ENCODE results near the gene BMP10.

The BMP10 gene

GRCh38 chr2:68834737-68835376 is 36.3 kb downstream of the BMP10 start:
- Histone ChIP-seq H3K4me1 (ENCODE audit: control insufficient read depth, insufficient read depth, low read length) (no peaks in the 10 kb centered on the region), H3K27me3 (ENCODE audit: control insufficient read depth, insufficient read depth, low read length) (no peaks in the 10 kb centered on the region), H3K36me3 (ENCODE audit: control insufficient read depth, insufficient read depth, low read length) (no peaks in the 10 kb centered on the region), H3K4me3 (ENCODE audit: low read depth, low read length) (no peak overlapping the region), H3K27ac (ENCODE audit: low read depth, low read length) (no peak overlapping the region), H3K9ac (ENCODE audit: low read depth, low read length) (no peak overlapping the region), H3K9me3 (ENCODE audit: control insufficient read depth, insufficient read depth, low read length) (no peaks in the 10 kb centered on the region)

GRCh38 chr2:68833162-68833561 is 38.0 kb downstream of the BMP10 start:
- H3K27me3 ChIP-seq (ENCODE audit: control insufficient read depth, insufficient read depth, low read length): no peaks in the 10 kb centered on the region
- no peak overlapping the region for H3K9ac ChIP-seq (ENCODE audit: low read depth, low read length)
- H3K9me3 ChIP-seq (ENCODE audit: control insufficient read depth, insufficient read depth, low read length): no peaks in the 10 kb centered on the region
- H3K36me3 ChIP-seq (ENCODE audit: control insufficient read depth, insufficient read depth, low read length): no peaks in the 10 kb centered on the region
- H3K4me1 ChIP-seq (ENCODE audit: control insufficient read depth, insufficient read depth, low read length): peaks cover 7% of the 10 kb centered on the region; the same call in 1 of the 2 replicates
- no peak overlapping the region for H3K27ac ChIP-seq (ENCODE audit: low read depth, low read length)
- no peak overlapping the region for H3K4me3 ChIP-seq (ENCODE audit: low read depth, low read length)

- peaks cover 7% of the 10 kb centered on the region; the same call in 1 of the 2 replicates for H3K4me1 ChIP-seq (ENCODE audit: control insufficient read depth, insufficient read depth, low read length)
- no peaks in the 10 kb centered on the region for H3K27me3 ChIP-seq (ENCODE audit: control insufficient read depth, insufficient read depth, low read length)
- no peak overlapping the region for H3K9ac ChIP-seq (ENCODE audit: low read depth, low read length)
- H3K9me3 ChIP-seq (ENCODE audit: control insufficient read depth, insufficient read depth, low read length): no peaks in the 10 kb centered on the region
- H3K27ac ChIP-seq (ENCODE audit: low read depth, low read length): no peak overlapping the region
- no peaks in the 10 kb centered on the region for H3K36me3 ChIP-seq (ENCODE audit: control insufficient read depth, insufficient read depth, low read length)
- H3K4me3 ChIP-seq (ENCODE audit: low read depth, low read length): no peak overlapping the region
Observed at GRCh38 chr2:68832233-68832869, 38.8 kb downstream of the BMP10 start.

- no peaks in the 10 kb centered on the region for H3K9me3 ChIP-seq (ENCODE audit: control insufficient read depth, insufficient read depth, low read length)
- H3K9ac ChIP-seq (ENCODE audit: low read depth, low read length): no peak overlapping the region
- no peaks in the 10 kb centered on the region for H3K27me3 ChIP-seq (ENCODE audit: control insufficient read depth, insufficient read depth, low read length)
- no peaks in the 10 kb centered on the region for H3K36me3 ChIP-seq (ENCODE audit: control insufficient read depth, insufficient read depth, low read length)
- H3K4me3 ChIP-seq (ENCODE audit: low read depth, low read length): no peak overlapping the region
- peaks cover 7% of the 10 kb centered on the region; the same call in 1 of the 2 replicates for H3K4me1 ChIP-seq (ENCODE audit: control insufficient read depth, insufficient read depth, low read length)
- H3K27ac ChIP-seq (ENCODE audit: low read depth, low read length): no peak overlapping the region
Observed at GRCh38 chr2:68831686-68832232, 39.4 kb downstream of the BMP10 start.

- Histone ChIP-seq H3K9ac (ENCODE audit: low read depth, low read length) (no peak overlapping the region), H3K4me1 (ENCODE audit: control insufficient read depth, insufficient read depth, low read length) (peaks cover 7% of the 10 kb centered on the region; the same call in 1 of the 2 replicates), H3K4me3 (ENCODE audit: low read depth, low read length) (no peak overlapping the region), H3K36me3 (ENCODE audit: control insufficient read depth, insufficient read depth, low read length) (no peaks in the 10 kb centered on the region), H3K27me3 (ENCODE audit: control insufficient read depth, insufficient read depth, low read length) (no peaks in the 10 kb centered on the region), H3K9me3 (ENCODE audit: control insufficient read depth, insufficient read depth, low read length) (no peaks in the 10 kb centered on the region), H3K27ac (ENCODE audit: low read depth, low read length) (no peak overlapping the region)
Observed at GRCh38 chr2:68829749-68830148, 41.4 kb downstream of the BMP10 start.

GRCh38 chr2:68828887-68829708 is 42.1 kb downstream of the BMP10 start:
- Histone ChIP-seq H3K27me3 (ENCODE audit: control insufficient read depth, insufficient read depth, low read length) (no peaks in the 10 kb centered on the region), H3K4me1 (ENCODE audit: control insufficient read depth, insufficient read depth, low read length) (peaks cover 7% of the 10 kb centered on the region; the same call in 1 of the 2 replicates), H3K27ac (ENCODE audit: low read depth, low read length) (no peak overlapping the region), H3K36me3 (ENCODE audit: control insufficient read depth, insufficient read depth, low read length) (no peaks in the 10 kb centered on the region), H3K4me3 (ENCODE audit: low read depth, low read length) (no peak overlapping the region), H3K9me3 (ENCODE audit: control insufficient read depth, insufficient read depth, low read length) (no peaks in the 10 kb centered on the region), H3K9ac (ENCODE audit: low read depth, low read length) (no peak overlapping the region)

- Histone ChIP-seq H3K27ac (ENCODE audit: low read depth, low read length) (no peak overlapping the region), H3K36me3 (ENCODE audit: control insufficient read depth, insufficient read depth, low read length) (no peaks in the 10 kb centered on the region), H3K9me3 (ENCODE audit: control insufficient read depth, insufficient read depth, low read length) (no peaks in the 10 kb centered on the region), H3K4me3 (ENCODE audit: low read depth, low read length) (no peak overlapping the region), H3K27me3 (ENCODE audit: control insufficient read depth, insufficient read depth, low read length) (no peaks in the 10 kb centered on the region), H3K4me1 (ENCODE audit: control insufficient read depth, insufficient read depth, low read length) (peaks cover 7% of the 10 kb centered on the region; the same call in 1 of the 2 replicates), H3K9ac (ENCODE audit: low read depth, low read length) (no peak overlapping the region)
Observed at GRCh38 chr2:68827666-68828065, 43.5 kb downstream of the BMP10 start.

GRCh38 chr2:68825866-68826265 is 45.3 kb downstream of the BMP10 start:
- no peak overlapping the region for H3K27ac ChIP-seq (ENCODE audit: low read depth, low read length)
- H3K4me1 ChIP-seq (ENCODE audit: control insufficient read depth, insufficient read depth, low read length): peaks cover 7% of the 10 kb centered on the region; the same call in 1 of the 2 replicates
- no peaks in the 10 kb centered on the region for H3K9me3 ChIP-seq (ENCODE audit: control insufficient read depth, insufficient read depth, low read length)
- no peaks in the 10 kb centered on the region for H3K27me3 ChIP-seq (ENCODE audit: control insufficient read depth, insufficient read depth, low read length)
- H3K4me3 ChIP-seq (ENCODE audit: low read depth, low read length): no peak overlapping the region
- H3K36me3 ChIP-seq (ENCODE audit: control insufficient read depth, insufficient read depth, low read length): no peaks in the 10 kb centered on the region
- H3K9ac ChIP-seq (ENCODE audit: low read depth, low read length): no peak overlapping the region

GRCh38 chr2:68824831-68825230 is 46.4 kb downstream of the BMP10 start:
- H3K27ac ChIP-seq (ENCODE audit: low read depth, low read length): no peak overlapping the region
- no peak overlapping the region for H3K9ac ChIP-seq (ENCODE audit: low read depth, low read length)
- no peak overlapping the region for H3K4me3 ChIP-seq (ENCODE audit: low read depth, low read length)
- H3K9me3 ChIP-seq (ENCODE audit: control insufficient read depth, insufficient read depth, low read length): no peaks in the 10 kb centered on the region
- H3K36me3 ChIP-seq (ENCODE audit: control insufficient read depth, insufficient read depth, low read length): no peaks in the 10 kb centered on the region
- no peaks in the 10 kb centered on the region for H3K27me3 ChIP-seq (ENCODE audit: control insufficient read depth, insufficient read depth, low read length)
- H3K4me1 ChIP-seq (ENCODE audit: control insufficient read depth, insufficient read depth, low read length): peaks cover 7% of the 10 kb centered on the region; the same call in 1 of the 2 replicates

- Histone ChIP-seq H3K4me1 (ENCODE audit: control insufficient read depth, insufficient read depth, low read length) (no peaks in the 10 kb centered on the region), H3K4me3 (ENCODE audit: low read depth, low read length) (no peak overlapping the region), H3K9me3 (ENCODE audit: control insufficient read depth, insufficient read depth, low read length) (no peaks in the 10 kb centered on the region), H3K27me3 (ENCODE audit: control insufficient read depth, insufficient read depth, low read length) (no peaks in the 10 kb centered on the region), H3K9ac (ENCODE audit: low read depth, low read length) (no peak overlapping the region), H3K27ac (ENCODE audit: low read depth, low read length) (no peak overlapping the region), H3K36me3 (ENCODE audit: control insufficient read depth, insufficient read depth, low read length) (no peaks in the 10 kb centered on the region)
Observed at GRCh38 chr2:68822207-68822872, 48.9 kb downstream of the BMP10 start.
